Stimulated activated naive CD4-positive, alpha-beta T cell (primary cell): ENCODE measurements around the gene DNM3.

Experiments
- DNase-seq, 6 experiments: peaks; one replicate each; lab custom pipeline; 2025; lab: John Stamatoyannopoulos, UW

The DNM3 gene

GRCh38 chr1:172238965-172239364, 397.7 kb downstream of the DNM3 start:
- DNase-seq = no peak

GRCh38 chr1:172239901-172240300, 398.6 kb downstream of the DNM3 start:
- DNase-seq = no peak

- no peak for DNase-seq
These were observed 400.2 kb downstream of the DNM3 start for GRCh38 chr1:172241540-172241939.

- DNase-seq = no peak
These were observed 403.6 kb downstream of the DNM3 start for GRCh38 chr1:172244865-172245264.

GRCh38 chr1:172245788-172246187, 404.5 kb downstream of the DNM3 start:
- no peak for DNase-seq

GRCh38 chr1:172246521-172247390, 405.5 kb downstream of the DNM3 start:
- no peak for DNase-seq

GRCh38 chr1:172251486-172251885, 410.2 kb downstream of the DNM3 start:
- no peak for DNase-seq

- DNase-seq = no peak
These were observed 411.0 kb downstream of the DNM3 start for GRCh38 chr1:172252321-172252720.

- DNase-seq = no peak
These were observed 411.7 kb downstream of the DNM3 start for GRCh38 chr1:172252958-172253357.

GRCh38 chr1:172254521-172255222, 413.4 kb downstream of the DNM3 start:
- no peak for DNase-seq

GRCh38 chr1:172255223-172255560, 413.9 kb downstream of the DNM3 start:
- DNase-seq = no peak

- DNase-seq = no peak
These were observed 424.6 kb downstream of the DNM3 start for GRCh38 chr1:172265905-172266304.

- no peak for DNase-seq
These were observed 425.4 kb downstream of the DNM3 start for GRCh38 chr1:172266528-172267174.

GRCh38 chr1:172268237-172268636, 426.9 kb downstream of the DNM3 start:
- DNase-seq = no peak

- no peak for DNase-seq
These were observed 427.8 kb downstream of the DNM3 start for GRCh38 chr1:172269084-172269483.

GRCh38 chr1:172269644-172270043, 428.3 kb downstream of the DNM3 start:
- DNase-seq = no peak

- DNase-seq = no peak
These were observed 429.3 kb downstream of the DNM3 start for GRCh38 chr1:172270605-172271004.

- DNase-seq = no peak
These were observed 430.8 kb downstream of the DNM3 start for GRCh38 chr1:172272087-172272486.

- DNase-seq = no peak
These were observed 432.5 kb downstream of the DNM3 start for GRCh38 chr1:172273647-172274396.

GRCh38 chr1:172275478-172275877, 434.2 kb downstream of the DNM3 start:
- DNase-seq = no peak

- no peak for DNase-seq
These were observed 435.0 kb downstream of the DNM3 start for GRCh38 chr1:172276120-172276818.

- DNase-seq = no peak
These were observed 436.0 kb downstream of the DNM3 start for GRCh38 chr1:172277275-172277674.
